ENCODE data around the gene WDR75. TPM values are rescaled to one million over a fixed set of nuclear protein-coding genes. Genes with fewer than 3 reads are reported as not detected.

WDR75 gene
- 34.5 and 47.5 TPM in 2 replicates for total RNA-seq

- H3K4me3 ChIP-seq (ENCODE audit: low read depth, low read length): peak within 1 kb of the TSS; percentile 91
- TF ChIP-seq, protein P1, sequence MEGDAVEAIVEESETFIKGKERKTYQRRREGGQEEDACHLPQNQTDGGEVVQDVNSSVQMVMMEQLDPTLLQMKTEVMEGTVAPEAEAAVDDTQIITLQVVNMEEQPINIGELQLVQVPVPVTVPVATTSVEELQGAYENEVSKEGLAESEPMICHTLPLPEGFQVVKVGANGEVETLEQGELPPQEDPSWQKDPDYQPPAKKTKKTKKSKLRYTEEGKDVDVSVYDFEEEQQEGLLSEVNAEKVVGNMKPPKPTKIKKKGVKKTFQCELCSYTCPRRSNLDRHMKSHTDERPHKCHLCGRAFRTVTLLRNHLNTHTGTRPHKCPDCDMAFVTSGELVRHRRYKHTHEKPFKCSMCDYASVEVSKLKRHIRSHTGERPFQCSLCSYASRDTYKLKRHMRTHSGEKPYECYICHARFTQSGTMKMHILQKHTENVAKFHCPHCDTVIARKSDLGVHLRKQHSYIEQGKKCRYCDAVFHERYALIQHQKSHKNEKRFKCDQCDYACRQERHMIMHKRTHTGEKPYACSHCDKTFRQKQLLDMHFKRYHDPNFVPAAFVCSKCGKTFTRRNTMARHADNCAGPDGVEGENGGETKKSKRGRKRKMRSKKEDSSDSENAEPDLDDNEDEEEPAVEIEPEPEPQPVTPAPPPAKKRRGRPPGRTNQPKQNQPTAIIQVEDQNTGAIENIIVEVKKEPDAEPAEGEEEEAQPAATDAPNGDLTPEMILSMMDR (IDR thresholded peaks at IDR 0.05; ENCODE audit: insufficient read depth, low read depth, low read length): no peak
- peak; percentile 95 for DNase-seq (ENCODE audit: low read depth)
Measured at GRCh38 chr2:189440947-189441708, at the start of gene WDR75. Gene WDR75 (plus strand): TSS chr2:189441474. CDS start chr2:189441493, 19 bp downstream.

- DNase-seq (ENCODE audit: low read depth): peak; percentile 98
- TF ChIP-seq, protein P1 (IDR thresholded peaks at IDR 0.05; ENCODE audit: insufficient read depth, low read depth, low read length): no peak
- H3K4me3 ChIP-seq (ENCODE audit: low read depth, low read length): peak overlapping the region; percentile 10
Measured at GRCh38 chr2:189393440-189394111, 47.7 kb upstream of the WDR75 start.

DNA sequence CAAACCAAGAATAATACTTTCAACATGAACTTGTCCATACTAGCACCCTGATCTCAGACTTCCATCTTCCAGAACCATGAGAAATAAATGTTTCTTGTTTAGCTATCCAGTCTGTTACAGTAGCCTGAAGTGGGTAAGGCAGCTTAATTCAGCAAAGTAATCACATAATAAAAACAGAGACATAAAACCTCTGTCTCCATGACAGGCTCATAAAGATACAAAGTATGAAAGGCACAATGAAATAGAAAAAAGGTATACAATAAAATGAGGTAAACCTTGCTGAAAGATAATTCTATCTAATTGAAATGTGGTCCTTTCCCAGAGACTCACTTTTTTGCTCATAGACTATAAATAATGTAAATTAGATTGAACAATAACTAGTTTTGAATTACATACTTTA, 46.7 kb upstream of the WDR75 start:
- TF ChIP-seq, protein P1 (IDR thresholded peaks at IDR 0.05; ENCODE audit: insufficient read depth, low read depth, low read length): no peak
- DNase-seq (ENCODE audit: low read depth): no peak
- H3K4me3 ChIP-seq (ENCODE audit: low read depth, low read length): no peak overlapping the region

GRCh38 chr2:189402932-189403331, 38.3 kb upstream of the WDR75 start:
- H3K4me3 ChIP-seq (ENCODE audit: low read depth, low read length): no peak overlapping the region
- TF ChIP-seq, protein P1 (IDR thresholded peaks at IDR 0.05; ENCODE audit: insufficient read depth, low read depth, low read length): no peak
- no peak for DNase-seq (ENCODE audit: low read depth)

DNA sequence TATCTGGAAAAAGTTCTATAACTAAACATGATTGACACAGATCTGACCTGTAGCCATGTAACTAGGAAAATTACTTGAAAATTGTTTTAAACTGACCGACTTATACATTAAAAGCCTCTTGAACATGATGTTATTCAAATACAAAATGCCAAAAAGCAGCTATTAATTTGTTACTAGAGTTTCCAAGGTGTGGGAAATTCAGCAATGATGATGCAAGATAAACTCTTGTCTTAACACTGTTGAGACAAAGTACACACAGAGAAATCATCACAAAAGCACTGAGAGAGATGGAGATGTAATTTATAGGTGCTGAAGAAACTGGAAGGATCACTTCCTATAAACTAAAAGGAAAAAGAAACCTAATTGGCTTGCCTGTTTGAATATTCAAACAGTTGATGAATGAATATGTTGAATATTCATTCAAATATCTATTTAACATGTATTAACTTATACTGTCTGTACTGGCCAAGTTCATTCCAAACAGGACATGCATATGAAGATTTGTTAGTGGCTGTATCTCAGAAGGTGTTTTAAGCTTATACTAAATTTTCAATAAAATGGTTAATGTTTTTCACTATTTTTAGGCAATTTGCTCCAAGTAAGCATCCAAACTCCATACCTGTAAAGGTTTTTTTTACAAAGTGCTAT, 34.6 kb upstream of the WDR75 start:
- DNase-seq (ENCODE audit: low read depth): peak; percentile 60
- TF ChIP-seq, protein P1 (IDR thresholded peaks at IDR 0.05; ENCODE audit: insufficient read depth, low read depth, low read length): no peak
- H3K4me3 ChIP-seq (ENCODE audit: low read depth, low read length): no peak overlapping the region

DNA sequence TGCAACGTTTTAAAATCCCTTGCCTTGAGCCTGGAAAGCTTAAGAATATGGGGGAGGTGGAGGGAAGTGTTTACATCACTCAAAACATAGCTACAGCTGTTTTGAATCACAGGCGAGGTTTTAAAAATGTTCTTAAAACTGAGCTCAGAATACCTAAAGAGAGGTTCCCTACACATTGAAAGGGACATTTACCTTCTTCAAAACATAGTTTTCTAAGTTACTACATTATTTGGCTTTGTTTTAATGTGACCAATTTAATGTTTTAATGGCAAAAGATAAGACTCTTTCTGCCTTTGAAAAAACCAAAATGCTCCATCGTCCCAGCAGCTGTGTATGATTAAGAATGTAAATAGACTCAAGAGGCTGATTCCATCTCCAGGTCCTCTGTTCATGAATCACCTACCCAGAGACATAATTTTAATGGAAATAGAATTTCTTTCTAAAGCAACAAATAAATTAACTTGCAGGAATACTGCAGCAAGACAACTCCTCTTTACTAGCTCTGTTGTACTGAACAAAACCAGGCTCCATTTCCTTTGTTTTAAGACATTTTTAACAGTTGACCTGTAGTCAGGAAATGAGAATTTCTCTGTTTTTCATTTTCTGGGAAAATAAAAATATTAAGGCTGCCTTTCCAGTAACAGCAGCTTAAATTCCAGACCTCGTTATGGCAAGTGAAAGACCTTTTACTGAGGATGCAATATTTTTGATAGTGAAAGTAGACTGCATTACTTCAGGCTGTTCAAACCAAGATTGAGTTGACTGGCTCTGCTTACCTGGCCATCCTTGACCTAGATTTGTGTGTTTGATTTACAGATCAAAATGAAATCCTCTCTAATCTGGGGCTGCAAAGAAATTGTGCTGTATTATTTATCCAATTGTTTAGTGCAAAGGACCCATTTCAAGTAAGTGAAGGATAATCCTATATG, 33.7 kb upstream of the WDR75 start:
- no peak overlapping the region for H3K4me3 ChIP-seq (ENCODE audit: low read depth, low read length)
- TF ChIP-seq, protein P1 (IDR thresholded peaks at IDR 0.05; ENCODE audit: insufficient read depth, low read depth, low read length): no peak

More for the DNA sequence above, 33.7 kb upstream of the WDR75 start:
- DNase-seq (ENCODE audit: low read depth): peak; percentile 90

Measured in fibroblast of villous mesenchyme (primary cell).